ENCODE data around the gene MRTFA.

Gene MRTFA

GRCh38 chr22:40434745-40435144, 201.8 kb downstream of the MRTFA start:
- no peak for DNase-seq (ENCODE audit: low read depth)
- H3K4me3 ChIP-seq (ENCODE audit: low read depth, low read length), result no peak overlapping the region; the same call in 1 of the 2 replicates
- no peak for TF ChIP-seq CTCF (IDR thresholded peaks at IDR 0.05; ENCODE audit: low read depth, low read length, missing control alignments)

- DNase-seq (ENCODE audit: low read depth), result no peak
- H3K4me3 ChIP-seq (ENCODE audit: low read depth, low read length), result no peak overlapping the region
- no peak for TF ChIP-seq CTCF (IDR thresholded peaks at IDR 0.05; ENCODE audit: low read depth, low read length, missing control alignments)
Observed at GRCh38 chr22:40434106-40434505, 202.4 kb downstream of the MRTFA start.

- TF ChIP-seq CTCF (IDR thresholded peaks at IDR 0.05; ENCODE audit: low read depth, low read length, missing control alignments), result no peak
- H3K4me3 ChIP-seq (ENCODE audit: low read depth, low read length), result no peak overlapping the region
- DNase-seq (ENCODE audit: low read depth), result no peak
Observed at GRCh38 chr22:40433416-40434090, 203.0 kb downstream of the MRTFA start.

- no peak overlapping the region for H3K4me3 ChIP-seq (ENCODE audit: low read depth, low read length)
- DNase-seq (ENCODE audit: low read depth), result no peak
- no peak for TF ChIP-seq CTCF (IDR thresholded peaks at IDR 0.05; ENCODE audit: low read depth, low read length, missing control alignments)
Observed at GRCh38 chr22:40432625-40433024, 203.9 kb downstream of the MRTFA start.

GRCh38 chr22:40432157-40432556, 204.4 kb downstream of the MRTFA start:
- no peak overlapping the region for H3K4me3 ChIP-seq (ENCODE audit: low read depth, low read length)
- no peak for TF ChIP-seq CTCF (IDR thresholded peaks at IDR 0.05; ENCODE audit: low read depth, low read length, missing control alignments)
- no peak for DNase-seq (ENCODE audit: low read depth)

GRCh38 chr22:40430991-40431390, 205.5 kb downstream of the MRTFA start:
- no peak for TF ChIP-seq CTCF (IDR thresholded peaks at IDR 0.05; ENCODE audit: low read depth, low read length, missing control alignments)
- DNase-seq (ENCODE audit: low read depth), result no peak
- no peak overlapping the region for H3K4me3 ChIP-seq (ENCODE audit: low read depth, low read length)

- no peak for TF ChIP-seq CTCF (IDR thresholded peaks at IDR 0.05; ENCODE audit: low read depth, low read length, missing control alignments)
- DNase-seq (ENCODE audit: low read depth), result no peak
- no peak overlapping the region for H3K4me3 ChIP-seq (ENCODE audit: low read depth, low read length)
Observed at GRCh38 chr22:40429481-40429880, 207.0 kb downstream of the MRTFA start.

Measured in GM12864 (cell line).